Measurements from ENCODE around the gene CDK5R2.

The CDK5R2 gene

DNA sequence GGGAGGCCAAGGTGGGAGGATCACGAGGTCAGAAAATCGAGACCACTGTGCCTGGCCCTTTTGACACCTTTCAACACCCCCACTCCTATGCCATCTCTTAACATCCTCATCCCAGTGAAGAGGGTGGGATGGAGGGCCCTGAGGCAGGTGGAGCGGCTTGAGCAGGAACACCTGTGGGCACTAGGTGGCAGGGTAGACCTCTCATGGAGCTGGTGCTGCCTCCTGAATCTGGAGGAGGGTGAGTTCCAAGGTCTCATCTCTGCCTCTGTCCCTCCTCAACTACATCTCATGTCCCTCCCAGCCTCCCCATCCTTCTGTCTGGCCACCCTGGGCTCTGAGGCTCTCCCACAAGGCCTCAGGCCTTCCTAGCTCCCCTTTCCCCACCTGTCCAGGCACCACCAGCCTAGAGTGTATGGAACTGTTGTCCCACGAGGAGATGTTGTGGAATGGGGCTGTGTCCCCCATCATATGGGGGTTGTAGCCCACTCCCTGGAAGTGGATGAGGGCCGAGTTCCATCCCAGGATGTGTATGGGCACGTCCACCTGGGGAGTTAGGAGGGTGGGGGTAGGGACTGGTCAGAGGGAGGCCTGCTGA lies 50.8 kb downstream of the CDK5R2 start:
- DNase-seq = no peak

DNA sequence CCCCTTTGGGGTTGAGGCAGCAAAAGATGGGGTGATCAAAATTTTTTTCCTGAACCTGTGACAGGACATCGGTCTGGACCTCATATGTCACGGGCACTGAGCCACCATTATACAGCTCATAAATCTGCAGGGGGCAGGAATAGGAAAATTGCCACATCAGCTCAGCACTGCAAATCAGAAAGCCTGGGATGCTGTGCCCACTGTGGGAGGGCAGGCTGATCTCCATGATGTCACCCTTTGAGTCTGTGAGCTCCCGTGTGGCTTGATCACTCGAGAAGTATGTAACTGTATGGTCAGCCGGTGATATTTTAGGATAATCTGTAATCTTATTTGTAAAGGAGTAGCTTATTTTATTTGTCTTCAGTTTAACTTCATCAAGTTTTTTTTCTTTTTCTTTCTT lies 51.4 kb downstream of the CDK5R2 start:
- no peak for DNase-seq
